ENCODE measurements around the gene QSOX1. TPM values are rescaled to one million over a fixed set of nuclear protein-coding genes. Genes with fewer than 3 reads are reported as not detected.

QSOX1 gene
- total RNA-seq, 1 donor from 2014 or later: 116 TPM

DNA sequence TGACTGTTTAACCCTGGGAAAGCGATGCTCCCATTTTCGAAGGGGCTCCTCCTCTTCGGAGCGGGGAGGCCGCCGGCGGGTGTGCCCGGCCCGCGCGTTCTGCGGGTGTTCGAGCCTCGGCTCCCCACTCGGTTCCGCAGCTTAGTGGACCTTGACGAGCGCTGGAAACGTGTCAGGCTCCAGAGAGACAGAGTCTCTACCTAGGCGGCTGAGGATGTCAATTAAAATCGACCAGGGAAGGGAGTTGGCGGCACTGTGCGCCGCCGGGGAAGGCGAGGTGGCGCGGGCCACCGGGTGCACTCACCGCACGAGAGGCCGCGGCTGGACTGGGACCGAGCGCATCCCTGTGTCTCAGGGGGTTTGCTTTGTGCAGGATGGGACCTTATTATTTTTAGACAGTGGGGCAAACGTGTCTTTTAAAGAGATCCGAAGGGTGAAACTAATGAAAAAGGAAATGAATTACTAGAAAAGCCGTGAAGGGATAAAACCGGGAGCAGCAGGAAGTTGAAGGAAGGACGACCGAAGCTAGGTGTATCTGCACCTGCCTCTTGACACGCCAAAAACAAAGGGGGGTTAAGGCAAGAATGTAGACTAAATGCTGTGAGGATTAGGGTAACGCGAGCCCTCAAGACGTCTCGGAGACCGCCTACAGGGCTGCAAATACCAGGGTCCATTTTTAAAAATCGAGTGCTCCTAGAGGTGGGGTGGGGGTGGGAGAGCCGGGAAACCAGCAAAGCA, 81.0 kb downstream of the QSOX1 start:
- ATAC-seq: no peak

DNA sequence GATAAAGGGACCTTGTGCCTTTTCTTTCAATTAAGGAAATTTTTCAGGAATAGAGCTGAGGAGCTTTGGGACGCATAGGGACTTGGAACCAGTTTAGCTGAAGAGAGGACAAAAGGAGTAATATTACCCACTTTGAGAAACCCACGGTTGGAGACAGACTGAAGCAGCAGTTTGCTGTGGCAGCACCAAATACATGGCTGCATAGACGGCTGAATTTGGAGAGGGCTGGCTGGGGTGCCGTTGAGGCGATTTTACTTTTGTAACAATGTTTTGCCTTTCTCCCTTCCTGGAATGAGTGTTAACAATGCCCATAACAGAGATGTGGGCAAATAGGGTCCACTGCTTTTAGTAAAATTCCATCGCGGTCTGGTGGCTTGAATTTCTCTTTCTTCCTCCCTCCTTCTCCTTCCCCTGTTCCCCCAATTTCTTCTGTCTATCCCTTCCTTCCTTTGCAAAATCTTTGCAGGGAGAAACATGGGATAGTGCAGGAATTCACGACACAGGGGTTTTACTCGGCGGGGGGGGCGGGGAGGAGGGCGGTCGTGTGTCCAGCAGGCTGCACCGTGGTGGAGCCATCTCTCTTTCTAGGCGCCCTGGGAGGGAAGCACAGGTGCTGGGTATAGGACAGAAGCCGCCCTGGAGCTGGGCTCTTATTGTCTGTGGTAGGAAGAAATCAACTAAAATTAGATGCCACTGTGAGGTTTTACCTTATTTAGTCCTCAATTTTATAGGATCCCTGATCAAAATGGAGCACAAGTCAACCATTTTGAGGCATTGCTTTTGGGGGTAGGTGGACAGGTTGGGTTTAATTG, 82.2 kb downstream of the QSOX1 start:
- no peak for ATAC-seq

DNA sequence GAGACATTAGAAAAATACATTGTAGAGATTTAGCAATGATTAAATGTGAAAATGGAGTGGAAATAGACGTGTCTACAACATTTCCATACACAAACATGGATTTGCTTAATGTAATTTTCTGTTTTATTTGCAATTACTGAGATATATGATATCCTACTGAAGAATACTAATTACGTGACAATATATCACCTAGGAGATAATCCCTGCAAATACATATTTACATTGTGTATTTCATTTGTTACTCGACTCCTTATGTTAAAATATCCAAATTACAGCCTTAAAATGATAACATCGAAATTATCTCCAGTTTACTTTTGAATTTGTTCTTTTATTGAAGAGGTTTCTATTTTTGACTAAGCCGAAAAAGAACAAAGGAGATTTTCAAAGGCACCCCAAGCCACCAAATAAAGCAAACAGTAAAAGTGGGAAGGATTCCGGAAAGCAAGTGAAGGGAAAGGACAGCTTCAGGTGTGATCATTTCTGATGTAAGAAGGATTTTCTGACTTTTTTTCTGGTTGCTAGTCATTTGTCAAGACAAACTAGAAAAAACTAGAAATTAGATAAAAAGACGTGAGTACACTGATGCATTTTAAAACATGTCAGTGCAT, 83.3 kb downstream of the QSOX1 start:
- ATAC-seq: no peak

DNA sequence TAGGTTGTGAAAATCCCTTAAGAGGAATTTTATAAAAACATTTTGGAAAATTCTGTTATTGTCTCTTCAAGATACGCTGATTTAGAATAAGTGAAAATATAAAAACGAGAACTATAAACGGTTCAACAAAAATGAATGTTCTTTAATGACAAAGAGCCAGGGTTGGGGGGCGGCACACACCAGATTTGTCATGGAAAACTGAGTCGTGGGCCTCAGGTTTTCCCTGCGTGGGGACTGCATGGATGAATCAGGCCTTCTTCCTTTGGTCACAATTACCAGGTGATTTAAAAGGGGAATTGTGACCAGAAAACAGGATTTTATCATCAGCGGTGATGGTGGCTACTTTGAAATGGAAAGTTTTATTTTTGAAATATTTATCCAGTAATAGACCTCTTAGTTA, 84.0 kb downstream of the QSOX1 start:
- ATAC-seq: no peak

DNA sequence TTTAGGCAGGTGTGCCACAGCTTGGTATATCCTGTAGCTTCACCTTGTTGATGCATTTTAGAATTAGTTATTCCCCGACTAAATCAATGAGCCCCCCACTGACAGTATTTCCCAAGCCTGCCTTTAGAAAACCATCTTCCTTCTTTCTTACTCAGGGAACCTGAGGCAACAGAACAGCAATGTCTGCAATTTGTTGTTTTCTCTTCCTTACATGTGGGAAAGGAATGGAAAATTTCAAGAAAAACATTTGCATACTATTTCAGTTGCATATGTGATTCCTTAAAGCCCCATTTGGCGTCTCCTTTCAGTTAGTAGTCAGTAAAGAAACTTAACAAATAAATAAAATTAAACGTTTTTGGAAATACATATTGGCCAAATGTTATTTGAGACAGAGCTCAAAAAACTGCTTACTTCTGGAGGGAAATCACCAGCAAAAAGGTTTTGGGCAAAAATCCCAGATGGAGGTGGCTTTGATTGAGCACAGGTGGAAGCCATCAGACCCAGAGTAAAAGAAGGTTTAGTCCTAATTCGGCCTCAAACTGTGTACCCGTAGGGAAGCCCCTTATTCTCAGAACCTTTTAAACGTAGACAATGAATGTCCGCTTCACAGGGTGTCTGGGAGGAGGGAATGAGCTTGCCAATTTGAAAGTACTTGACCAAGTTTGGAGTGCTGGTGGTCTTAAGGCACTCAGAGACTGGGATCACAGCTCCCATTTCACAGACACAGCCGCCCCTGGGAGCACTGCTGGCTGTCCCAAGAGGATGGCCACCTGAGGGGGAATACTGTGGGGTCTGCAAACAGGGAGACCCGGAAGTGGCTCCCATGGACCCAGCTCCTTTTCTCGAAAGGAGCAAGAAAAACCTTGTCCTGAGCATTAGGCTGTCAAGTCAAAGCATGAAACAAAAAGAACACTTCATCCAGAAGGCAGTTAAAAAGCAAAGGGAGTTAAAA, 84.8 kb downstream of the QSOX1 start:
- no peak for ATAC-seq

DNA sequence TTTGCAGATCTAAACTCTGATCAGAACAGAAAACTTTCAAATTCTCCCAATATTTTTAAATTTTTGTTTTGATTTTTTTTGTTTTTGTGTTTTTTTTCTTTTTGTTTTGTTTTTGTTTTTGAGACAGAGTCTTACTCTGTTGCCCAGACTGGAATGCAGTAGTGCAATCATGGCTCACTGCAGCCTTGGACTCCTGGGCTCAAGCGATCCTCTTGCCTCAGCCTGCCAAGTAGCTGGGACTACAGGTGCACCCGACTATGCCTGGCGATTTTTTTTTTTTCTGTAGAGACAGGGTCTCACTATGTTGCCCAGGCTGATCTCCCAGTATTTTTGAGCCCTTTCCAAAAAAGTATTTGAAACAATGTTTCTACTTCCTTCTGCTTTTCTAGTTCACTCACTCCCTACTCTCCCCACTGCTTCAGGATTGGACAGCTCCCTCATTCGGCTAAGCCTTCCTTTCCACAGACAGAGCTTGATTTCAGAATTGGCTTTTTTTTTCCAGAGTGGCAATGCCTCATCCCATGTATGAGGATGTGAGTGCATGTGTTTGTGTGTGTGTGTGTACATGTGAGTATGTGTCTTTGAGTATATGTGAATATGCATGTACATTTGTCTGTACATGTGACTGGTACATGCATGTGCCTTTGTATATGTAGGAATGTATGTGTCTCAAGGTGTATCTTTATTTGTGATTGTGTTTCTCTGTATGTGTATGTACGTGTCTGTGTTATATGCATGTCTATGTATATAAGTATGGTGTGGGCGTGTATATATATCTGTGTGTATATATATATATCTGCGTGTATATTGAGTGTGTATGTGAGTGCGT, 87.3 kb downstream of the QSOX1 start:
- ATAC-seq: no peak

DNA sequence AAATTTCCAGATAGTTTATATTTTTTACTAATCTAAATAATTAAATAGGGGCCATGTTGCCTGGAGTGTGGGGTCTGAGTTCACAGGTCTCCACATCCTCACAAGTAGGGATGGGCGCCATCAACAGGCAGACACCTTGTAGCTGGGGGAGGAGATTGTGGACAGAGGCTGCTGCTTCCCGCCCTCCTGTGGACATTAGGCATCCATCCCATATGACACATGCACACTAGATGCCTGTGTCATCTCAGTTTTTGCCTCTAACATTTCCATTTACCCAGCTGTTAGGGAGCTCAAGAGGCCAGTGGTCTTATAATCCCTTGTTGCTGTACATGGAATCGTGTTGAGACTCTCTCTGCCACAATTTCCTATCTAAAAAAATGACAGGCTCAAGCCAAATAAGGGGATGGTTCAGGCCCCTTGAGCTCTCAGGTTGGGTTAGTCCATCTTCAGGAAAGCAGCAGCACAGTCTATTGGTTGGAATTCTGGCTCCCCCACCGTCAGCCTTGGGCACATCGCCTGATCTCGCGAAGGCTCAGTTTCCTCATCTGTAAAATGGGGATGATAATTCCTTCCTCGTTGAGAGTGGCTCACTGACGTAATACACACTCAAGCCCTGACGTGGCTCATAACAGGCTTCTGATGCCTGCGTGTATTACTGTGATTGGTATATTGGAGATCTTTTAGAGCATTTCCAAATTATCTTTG, 89.0 kb downstream of the QSOX1 start:
- no peak for ATAC-seq

DNA sequence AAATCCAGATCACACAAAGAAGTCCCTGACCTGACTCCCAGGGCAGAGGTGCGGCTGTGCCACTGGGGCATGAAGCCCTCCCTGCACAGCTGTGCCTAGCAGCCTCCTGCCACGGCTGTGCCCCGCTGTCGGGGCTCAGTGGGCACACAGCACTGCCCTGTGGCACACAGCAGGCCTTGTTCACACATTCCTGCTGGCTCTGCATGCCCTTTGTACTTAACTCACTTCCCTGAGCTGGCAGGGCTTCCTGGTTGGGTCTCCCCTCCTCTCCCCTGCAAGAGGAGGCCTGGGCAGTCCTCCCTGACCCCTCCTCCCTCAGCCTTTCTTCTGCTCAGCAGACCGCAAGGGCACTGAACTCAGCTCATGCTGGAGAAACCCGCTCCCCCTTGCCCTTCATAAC, 90.2 kb downstream of the QSOX1 start:
- ATAC-seq: no peak

DNA sequence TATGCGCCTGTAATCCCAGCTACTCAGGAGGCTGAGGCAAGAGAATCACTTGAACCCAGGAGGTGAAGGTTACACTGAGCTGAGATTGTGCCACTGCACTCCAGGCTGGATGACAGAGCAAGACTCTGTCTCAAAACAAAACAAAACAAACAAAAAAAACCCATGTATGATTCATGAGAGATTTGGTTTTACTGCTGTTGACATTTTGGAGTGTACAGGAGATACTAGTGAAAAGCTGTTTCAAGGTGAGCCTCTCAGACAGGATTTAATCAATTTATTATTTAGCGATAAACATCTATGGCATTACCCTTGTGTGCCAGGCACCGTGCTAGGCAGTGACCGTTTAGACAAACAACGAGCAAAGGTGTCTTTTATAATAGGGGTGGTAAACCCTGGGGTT, 91.9 kb downstream of the QSOX1 start:
- no peak for ATAC-seq

DNA sequence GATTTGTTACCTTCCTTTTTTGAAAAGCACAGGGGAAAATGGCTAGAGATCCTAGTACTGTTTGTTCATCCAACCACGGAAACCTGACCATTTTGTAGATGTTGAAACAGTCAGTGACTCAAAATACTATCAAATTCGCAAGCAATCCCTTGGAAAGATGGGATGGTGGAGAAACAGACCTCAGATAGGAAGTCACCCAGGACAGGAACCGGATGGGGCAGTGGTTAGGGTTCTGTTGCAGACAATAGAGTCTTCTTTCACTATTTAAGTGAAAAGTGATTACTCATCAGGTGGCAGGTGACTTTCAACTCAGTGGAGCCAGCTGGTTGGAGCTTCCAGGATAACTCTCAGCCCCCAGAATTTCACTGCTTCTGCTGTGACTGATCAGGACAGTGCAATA, 92.4 kb downstream of the QSOX1 start:
- ATAC-seq: no peak

DNA sequence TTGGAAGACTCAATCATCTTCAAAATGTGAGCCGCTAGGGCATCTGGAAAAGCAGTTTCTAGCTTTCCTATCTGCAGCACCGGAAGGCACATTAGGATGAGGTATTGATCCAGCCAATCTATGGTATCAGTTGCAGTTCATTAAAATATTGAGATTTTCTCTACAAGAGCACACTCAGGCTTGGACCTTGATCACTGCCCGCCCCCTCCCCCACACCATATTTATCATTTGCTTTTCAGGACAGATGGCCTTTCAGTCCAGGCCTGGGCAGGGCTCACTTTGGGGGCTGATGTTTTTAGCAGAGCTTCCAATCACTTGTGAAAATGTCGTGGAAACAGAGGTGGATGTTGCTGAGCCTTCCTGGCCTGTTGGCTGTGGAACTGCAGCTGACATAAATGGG, 92.9 kb downstream of the QSOX1 start:
- no peak for ATAC-seq

DNA sequence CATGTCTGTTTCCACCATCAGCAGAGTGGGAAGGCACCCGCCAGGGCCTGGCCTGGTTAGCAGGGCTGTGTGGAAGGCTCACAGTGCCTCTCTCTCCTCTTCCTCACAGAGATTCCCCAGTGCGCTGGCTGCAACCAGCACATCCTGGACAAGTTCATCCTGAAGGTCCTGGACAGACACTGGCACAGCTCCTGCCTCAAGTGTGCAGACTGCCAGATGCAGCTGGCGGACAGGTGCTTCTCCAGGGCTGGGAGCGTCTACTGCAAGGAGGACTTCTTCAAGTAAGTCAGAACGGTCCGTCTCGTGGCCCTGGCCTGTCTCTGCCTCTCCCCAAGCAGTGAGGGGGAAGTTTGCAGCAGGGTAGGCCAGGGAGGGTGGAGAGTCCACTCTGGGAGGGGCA, 93.5 kb downstream of the QSOX1 start:
- no peak for ATAC-seq

DNA sequence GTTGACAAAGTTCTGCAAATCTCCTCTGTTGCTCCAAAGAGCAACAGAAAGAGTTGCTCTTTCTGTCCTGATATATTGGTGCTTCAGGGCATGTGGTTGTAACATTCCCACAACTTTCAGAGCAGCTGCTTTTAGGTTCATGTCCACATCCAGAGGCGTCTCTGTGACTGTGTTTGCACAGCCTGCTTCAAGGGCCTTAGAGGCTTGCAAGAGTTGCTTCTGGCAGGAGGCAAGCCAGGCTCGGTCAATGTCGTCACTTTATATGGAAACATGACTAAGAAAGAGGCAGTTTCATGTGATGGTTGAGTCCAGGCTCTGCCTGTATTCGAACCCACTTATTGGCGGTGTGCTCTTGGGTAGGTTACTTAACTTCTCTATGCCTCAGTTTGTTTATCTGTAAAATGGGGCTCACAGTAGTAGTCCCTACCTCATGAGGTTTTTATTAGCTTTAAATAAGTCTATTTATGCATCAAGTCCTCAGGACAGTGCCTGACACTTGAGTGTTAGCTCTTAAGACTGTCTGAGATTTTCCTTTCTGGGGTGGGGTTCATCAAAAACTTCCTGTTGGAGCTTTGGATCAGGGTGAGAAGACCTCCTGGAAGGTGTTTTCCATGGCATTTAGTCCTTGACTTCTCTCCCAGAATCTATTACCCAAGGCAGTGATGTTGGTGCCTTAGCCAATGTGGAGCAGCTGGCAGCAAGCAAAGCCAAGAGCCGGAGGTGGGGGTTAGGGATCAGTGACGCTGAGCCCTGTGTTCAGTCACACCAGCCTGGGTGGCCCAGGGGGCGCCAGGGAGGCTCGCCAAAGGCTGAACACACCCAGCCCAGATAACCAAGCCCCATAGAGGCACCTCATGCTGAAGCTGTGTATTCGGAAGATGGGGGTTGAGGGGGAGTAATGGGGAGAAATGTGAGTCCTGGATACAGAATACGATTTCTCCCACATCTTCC, 94.3 kb downstream of the QSOX1 start:
- ATAC-seq: no peak

DNA sequence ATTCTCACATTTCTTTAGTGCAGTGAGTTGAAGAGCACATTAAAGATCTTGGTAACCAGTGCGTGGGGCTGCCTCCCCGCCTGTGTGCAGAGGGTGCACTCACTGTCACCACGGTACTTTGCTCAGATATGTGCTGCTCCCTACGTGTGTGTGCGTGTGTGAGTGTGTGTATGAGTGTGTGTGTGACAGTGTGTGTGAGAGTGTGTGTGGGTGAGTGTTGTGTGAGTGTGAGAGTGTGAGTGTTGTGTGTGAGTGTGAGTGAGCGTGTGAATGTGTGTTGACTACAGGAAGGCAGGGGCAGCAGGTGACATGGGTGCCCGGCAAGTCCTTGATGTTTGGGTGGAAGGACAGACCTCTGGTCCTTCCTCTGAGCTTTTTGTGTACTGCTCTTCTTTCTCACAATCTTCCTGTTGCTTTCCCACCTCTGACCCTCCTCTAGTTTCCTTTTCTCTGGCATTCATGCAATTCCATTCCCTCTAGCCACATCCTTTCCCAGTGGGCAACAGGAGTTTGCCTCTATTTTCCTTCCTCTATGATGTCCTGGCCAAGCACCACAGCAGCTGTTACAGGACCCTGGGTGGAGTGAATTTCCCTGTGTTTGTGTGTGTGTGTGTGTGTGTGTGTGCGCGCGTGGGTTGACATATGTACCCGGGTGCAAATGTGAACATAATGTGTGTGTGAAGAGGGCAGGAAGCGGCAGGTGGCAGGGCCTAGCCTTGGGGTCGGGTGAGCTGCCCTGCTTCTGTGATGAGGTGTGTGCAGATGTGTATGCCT, 95.2 kb downstream of the QSOX1 start:
- ATAC-seq: no peak

DNA sequence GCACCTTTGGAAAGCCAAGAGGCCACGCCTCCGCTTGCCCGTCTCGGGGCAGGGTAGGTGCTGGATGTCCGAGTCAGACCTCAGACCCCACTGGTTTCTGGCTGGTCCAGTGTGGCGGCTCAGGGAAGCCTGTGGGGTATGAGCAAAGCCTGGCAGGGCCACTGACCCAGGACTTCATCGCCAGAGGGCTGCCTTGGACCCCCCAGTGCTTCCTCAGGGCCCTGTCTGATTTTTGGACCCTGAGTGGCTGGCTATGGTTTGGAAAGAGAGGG, 95.8 kb downstream of the QSOX1 start:
- ATAC-seq: no peak

DNA sequence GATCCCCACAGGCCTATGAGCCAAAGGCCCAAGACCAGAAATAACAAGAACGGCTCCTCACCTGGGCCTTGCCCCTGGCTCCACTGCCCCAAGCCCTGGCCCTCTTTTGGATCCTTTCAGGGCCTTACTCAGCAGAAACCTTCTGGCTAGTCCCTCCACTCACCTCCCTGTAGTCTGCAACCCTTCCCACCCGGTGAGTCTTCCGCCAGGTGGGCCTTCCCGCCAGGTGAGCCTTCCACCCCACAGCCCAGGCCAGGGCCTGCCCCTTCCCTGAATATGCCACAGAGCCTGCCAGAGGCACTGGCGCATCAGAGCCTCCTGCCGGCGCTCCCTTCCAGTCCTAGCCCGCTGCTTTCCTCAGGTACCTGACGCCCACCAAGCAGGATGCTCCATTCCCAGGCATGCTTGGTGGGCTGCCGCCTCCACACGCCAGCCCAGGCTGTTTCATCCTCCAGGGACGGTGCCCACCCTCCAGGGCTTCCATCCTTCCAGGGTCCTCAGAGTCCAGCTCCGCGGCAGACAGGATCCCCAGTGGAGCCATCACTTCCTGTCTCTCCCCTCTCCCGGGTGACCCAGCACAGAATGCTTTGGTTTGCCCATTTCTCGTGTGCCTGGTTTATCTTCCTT, 96.3 kb downstream of the QSOX1 start:
- no peak for ATAC-seq

DNA sequence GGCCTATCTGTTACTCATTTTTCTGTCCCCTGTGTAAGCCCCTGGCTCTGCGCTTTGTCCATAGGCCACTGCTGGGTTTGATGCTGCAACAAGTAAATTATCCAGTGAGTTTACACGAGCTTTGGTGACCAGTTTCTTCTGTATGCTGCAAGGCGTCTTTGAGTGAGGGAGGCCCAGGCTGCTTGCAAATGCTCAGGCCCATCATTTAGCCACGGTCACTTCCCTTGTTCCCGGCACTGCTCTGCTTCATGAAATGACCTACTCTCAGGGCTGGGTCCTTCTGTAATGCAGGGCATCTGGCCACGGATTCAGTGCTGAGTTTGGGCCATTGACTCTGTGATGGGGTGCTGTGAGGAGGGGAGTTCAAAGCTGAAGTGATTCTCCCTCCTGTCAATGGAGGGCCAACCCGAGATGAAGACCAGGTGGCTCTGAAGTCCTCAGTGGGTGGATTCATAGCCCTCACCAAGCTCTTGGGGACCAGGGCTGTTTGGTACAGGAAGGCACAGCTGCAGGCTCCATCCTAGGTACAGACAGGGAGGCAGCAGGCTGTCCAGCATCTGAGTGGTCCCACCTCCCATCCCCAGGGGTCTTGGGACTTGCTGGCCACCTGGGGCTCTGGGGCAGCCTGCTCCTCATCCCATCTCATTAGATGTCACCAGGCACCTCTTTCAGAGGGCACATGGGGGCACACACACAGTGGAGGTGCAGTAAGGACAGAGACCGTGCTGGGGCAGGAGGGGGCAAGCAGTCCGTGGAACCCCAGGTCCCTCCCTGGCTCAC, 97.0 kb downstream of the QSOX1 start:
- ATAC-seq: no peak

Data from esophagus mucosa (tissue), 1 donor.